ENCODE measurements around the gene PSMD1. TPM values are rescaled to one million over a fixed set of nuclear protein-coding genes. Genes with fewer than 3 reads are reported as not detected.

Gene PSMD1
- total and polyA plus RNA-seq, 2 donors (not counting 3 experiments of a cell fraction or from before 2014, with no cell fraction given), result 163 to 209 TPM

- ChIA-PET POLR2A (no interaction called here), CTCF (interaction anchor here (1.0 to 1.5 kb wide), 3 partner anchors 12 to 138 kb away, joined by 3 to 5 read pairs (median 3); no protein-coding TSS in a partner anchor)
- no peaks in the 10 kb centered on the region for H3K9me3 ChIP-seq (replicated peaks; ENCODE audit: control insufficient read depth, insufficient read depth, low read length)
- H3K4me3 ChIP-seq (replicated peaks in 1 of 3; ENCODE audit: insufficient read depth in 1 of 3, low read depth in 1 of 3, low read length in 3 of 3), result no peak overlapping the region
- peaks cover 22 to 28% of the 10 kb centered on the region in 2 experiments for H3K36me3 ChIP-seq (ENCODE audit: control insufficient read depth in 2 of 2, extremely low read depth in 1 of 2, insufficient read depth in 2 of 2, low read length in 2 of 2)
- intact Hi-C loops (cut with micrococcal nuclease) (no loop called here), dilution Hi-C loops (cut with MboI; ENCODE audit: extremely low pct_ligation_motif_present, low sequenced_read_pairs) (loop anchor here (25.0 kb wide), 1 partner anchor 374 kb away; the partner anchor contains the start of gene NCL)
- H4K20me1 ChIP-seq (replicated peaks; ENCODE audit: control insufficient read depth, extremely low read depth, insufficient read depth, low read length), result no peaks in the 10 kb centered on the region
- no peaks in the 10 kb centered on the region for H3K9me1 ChIP-seq (replicated peaks; ENCODE audit: control insufficient read depth, extremely low read depth, insufficient read depth, low read length)
- H3K27ac ChIP-seq (ENCODE audit: insufficient read depth, low read depth, low read length), result no peak overlapping the region
- H3K4me1 ChIP-seq (ENCODE audit: control insufficient read depth, extremely low read depth, insufficient read depth, low read length), result no peaks in the 10 kb centered on the region
- no TSS peak for BruUV-seq (replicated peaks)
- H3K79me2 ChIP-seq (ENCODE audit: control insufficient read depth, insufficient read depth, low read length), result peaks cover 2% of the 10 kb centered on the region
- DNase-seq (ENCODE audit: low read depth, low spot score), result no peak
- H3K27me3 ChIP-seq (ENCODE audit: control insufficient read depth in 2 of 2, insufficient read depth in 2 of 2, low read length in 2 of 2), result no peaks in the 10 kb centered on the region
- no peak overlapping the region for H3K9ac ChIP-seq (replicated peaks; ENCODE audit: extremely low read depth, insufficient read depth, low read length)
- H3K4me2 ChIP-seq (ENCODE audit: insufficient read depth, low read length), result no peak overlapping the region
- H2AFZ ChIP-seq (ENCODE audit: low read depth, low read length), result no peak overlapping the region
- TF ChIP-seq EZH2 (IDR thresholded peaks at IDR 0.05; ENCODE audit: borderline replicate concordance, low read depth, low read length, severe bottlenecking) (no peak), CTCF (IDR thresholded peaks at IDR 0.05; ENCODE audit: extremely low read depth in 1 of 2, insufficient read depth in 1 of 2, low read depth in 1 of 2, low read length in 2 of 2) (no peak), JUN (IDR thresholded peaks at IDR 0.05; ENCODE audit: borderline replicate concordance, insufficient read depth, insufficient read length, low read depth) (no peak), MYC (IDR thresholded peaks at IDR 0.05; ENCODE audit: low read depth, low read length) (no peak), GATA2 (IDR thresholded peaks at IDR 0.05; ENCODE audit: insufficient read depth, insufficient read length, low read depth, low read length) (no peak), FOS (IDR thresholded peaks at IDR 0.05; ENCODE audit: borderline replicate concordance, insufficient read depth, low read length) (no peak), POLR2AphosphoS5 (IDR thresholded peaks at IDR 0.05; ENCODE audit: insufficient read depth, low read depth, low read length) (no peak), POLR2A (IDR thresholded peaks at IDR 0.05; ENCODE audit: low read depth, low read length) (no peak)
- TF ChIP-seq, protein P1, sequence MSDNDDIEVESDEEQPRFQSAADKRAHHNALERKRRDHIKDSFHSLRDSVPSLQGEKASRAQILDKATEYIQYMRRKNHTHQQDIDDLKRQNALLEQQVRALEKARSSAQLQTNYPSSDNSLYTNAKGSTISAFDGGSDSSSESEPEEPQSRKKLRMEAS (IDR thresholded peaks at IDR 0.05; ENCODE audit: insufficient read depth, insufficient read length), result no peak
- FAIRE-seq, result no peak
These were observed 32.1 kb downstream of the PSMD1 start for GRCh38 chr2:231088754-231089153.
